Esophagus mucosa (tissue), 1 donor: ENCODE results near the gene CSHL1. TPM values are rescaled to one million over a fixed set of nuclear protein-coding genes. Genes with fewer than 3 reads are reported as not detected.
"Not testable (repeated sequence)": the region's sequence is repeated elsewhere in the genome, so short reads cannot be mapped to it uniquely, and the experiment has no call there.

Source experiments
- ATAC-seq: fragments of 200-7000 bp; cut with Tn5 transposase; one replicate; pipeline ENCODE4 v1.9.1; 2020
- total RNA-seq: library from RNA; stranded (reverse); gene quantifications from one replicate; pipeline ENCODE4 v1.2.4, GENCODE V29; 2023
- donor health status: DM: yes; HTN: yes; CAD: no.

CSHL1 gene
- total RNA-seq, 1 donor from 2014 or later = not detected

GRCh38 chr17:63918305-63918704 lies 7.2 kb upstream of the CSHL1 start:
- ATAC-seq = no peak

GRCh38 chr17:63917646-63918045 lies 6.6 kb upstream of the CSHL1 start:
- no peak for ATAC-seq

- not testable (repeated sequence) for ATAC-seq
Measured at GRCh38 chr17:63917206-63917605, 6.1 kb upstream of the CSHL1 start.

- ATAC-seq = peak; percentile 26
Measured at GRCh38 chr17:63916566-63917185, 5.6 kb upstream of the CSHL1 start.

- not testable (repeated sequence) for ATAC-seq
Measured at GRCh38 chr17:63915753-63916152, 4.7 kb upstream of the CSHL1 start.

GRCh38 chr17:63914471-63914870 lies 3.4 kb upstream of the CSHL1 start:
- no peak for ATAC-seq

- peak; percentile 62 for ATAC-seq
Measured at GRCh38 chr17:63911657-63912100, 621 bp upstream of the CSHL1 start.

GRCh38 chr17:63910096-63910495 lies 962 bp downstream of the CSHL1 start:
- ATAC-seq = no peak

- ATAC-seq = not testable (repeated sequence)
Measured at GRCh38 chr17:63909586-63909985, 1.5 kb downstream of the CSHL1 start.

GRCh38 chr17:63907161-63907778 lies 3.8 kb downstream of the CSHL1 start:
- ATAC-seq = not testable (repeated sequence)

GRCh38 chr17:63904796-63905195 lies 6.3 kb downstream of the CSHL1 start:
- not testable (repeated sequence) for ATAC-seq

GRCh38 chr17:63903787-63904201 lies 7.3 kb downstream of the CSHL1 start:
- peak; percentile 53 for ATAC-seq

GRCh38 chr17:63901971-63902370 lies 9.1 kb downstream of the CSHL1 start:
- not testable (repeated sequence) for ATAC-seq

- not testable (repeated sequence) for ATAC-seq
Measured at GRCh38 chr17:63898899-63899798, 11.9 kb downstream of the CSHL1 start.

GRCh38 chr17:63896524-63897354 lies 14.3 kb downstream of the CSHL1 start, which contains the start of gene CSH1:
Gene CSH1 (minus strand): TSS chr17:63896574. CDS start chr17:63896511, 63 bp downstream.
- ATAC-seq = not testable (repeated sequence)

- ATAC-seq = not testable (repeated sequence)
Measured at GRCh38 chr17:63894821-63895220, 16.2 kb downstream of the CSHL1 start.

GRCh38 chr17:63894021-63894420 lies 17.0 kb downstream of the CSHL1 start:
- not testable (repeated sequence) for ATAC-seq

GRCh38 chr17:63892316-63893037 lies 18.6 kb downstream of the CSHL1 start:
- not testable (repeated sequence) for ATAC-seq

- peak; percentile 53 for ATAC-seq
Measured at GRCh38 chr17:63889026-63889848, 21.8 kb downstream of the CSHL1 start.

- ATAC-seq = not testable (repeated sequence)
Measured at GRCh38 chr17:63885119-63885518, 25.9 kb downstream of the CSHL1 start.
